Spleen (tissue), 7 donors: ENCODE results near the gene FBP1.

Source experiments
- CTCF ChIP-seq, 11 experiments: fragments of 200-600 bp in 7 of 11; fragments of 450-650 bp in 4 of 11; sonication (generic) in 4 of 11; IDR thresholded peaks in 8 of 11; conservative IDR thresholded peaks in 3 of 11; 1 replicate in 7 of 11; 2 replicates in 4 of 11; pipeline versions ENCODE4 v1.4.0 to v1.8.0; 2016 to 2021; ENCODE audit warnings: antibody characterized with exemption in 11 of 11, inconsistent platforms in 4 of 11, mild to moderate bottlenecking in 1 of 11
- POLR2A ChIP-seq, 3 donors: fragments of 450-650 bp; IDR thresholded peaks; one replicate each; pipeline ENCODE4 v1.5.1; 2017; ENCODE audit warnings: antibody characterized with exemption in 3 of 3, mild to moderate bottlenecking in 1 of 3
- POLR2AphosphoS5 ChIP-seq, 3 donors: sonication (generic); formaldehyde crosslinking; IDR thresholded peaks; one replicate each; pipeline ENCODE4 v1.5.1; 2017; ENCODE audit warnings: antibody characterized with exemption in 3 of 3
- donor health status: DM: no; HTN: no; CAD: no; lungs with moderate emphysema.
- donor health status: DM: no; HTN: no; CAD: no.
- donor health status: DM: no; HTN: no; CAD: no.

DNA sequence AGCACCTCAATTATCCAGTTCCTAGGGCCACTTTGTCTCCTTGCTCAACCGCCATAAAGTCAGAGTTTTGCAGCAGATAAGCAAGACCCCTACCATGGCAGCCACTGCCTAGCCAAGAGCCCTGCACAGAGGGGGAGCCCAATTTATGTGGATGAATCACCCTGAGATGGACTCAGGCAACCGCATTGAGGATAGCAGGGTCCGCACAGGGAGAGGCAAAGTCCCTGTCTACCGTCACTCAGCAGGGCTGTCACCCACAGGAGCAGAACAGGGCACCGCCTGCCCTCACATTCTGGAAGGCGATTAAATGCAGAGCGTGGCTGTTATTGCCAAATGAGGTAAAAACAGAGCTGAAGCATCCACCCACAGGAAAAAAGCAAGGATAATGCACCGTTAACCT lies 47.4 kb downstream of the FBP1 start:
- TF ChIP-seq POLR2AphosphoS5 (IDR thresholded peaks at IDR 0.05) (no peak), CTCF (IDR thresholded peaks at IDR 0.05 in 8 of 11, conservative IDR thresholded peaks at IDR 0.05 in 3 of 11) (no peak), POLR2A (IDR thresholded peaks at IDR 0.05) (no peak)
